Measurements from ENCODE around the gene ZNHIT6. TPM values are rescaled to one million over a fixed set of nuclear protein-coding genes. Genes with fewer than 3 reads are reported as not detected.

The ZNHIT6 gene
- total RNA-seq, 1 donor from 2014 or later, result 9.4 TPM

DNA sequence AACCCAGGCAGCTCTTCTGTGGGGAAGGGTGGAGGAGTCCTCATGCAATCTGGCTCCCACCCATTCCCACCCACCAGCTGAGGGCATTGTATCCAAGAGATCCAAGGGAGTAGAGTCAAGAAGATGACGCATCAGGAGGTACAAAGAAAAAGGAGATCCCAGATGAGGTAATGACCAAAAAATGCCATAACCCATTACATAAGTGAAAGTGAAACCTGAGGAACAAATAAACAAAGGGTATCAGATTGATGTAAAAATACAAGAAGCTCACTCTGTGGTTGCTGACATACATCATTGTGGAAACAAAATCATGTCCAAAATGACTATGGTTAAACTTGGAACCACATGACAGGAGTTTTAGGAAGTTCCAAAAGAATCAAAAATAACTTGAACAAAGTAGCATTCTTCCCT, 85.2 kb downstream of the ZNHIT6 start:
- DNase-seq (ENCODE audit: low read depth in 2 of 2), result no peak

DNA sequence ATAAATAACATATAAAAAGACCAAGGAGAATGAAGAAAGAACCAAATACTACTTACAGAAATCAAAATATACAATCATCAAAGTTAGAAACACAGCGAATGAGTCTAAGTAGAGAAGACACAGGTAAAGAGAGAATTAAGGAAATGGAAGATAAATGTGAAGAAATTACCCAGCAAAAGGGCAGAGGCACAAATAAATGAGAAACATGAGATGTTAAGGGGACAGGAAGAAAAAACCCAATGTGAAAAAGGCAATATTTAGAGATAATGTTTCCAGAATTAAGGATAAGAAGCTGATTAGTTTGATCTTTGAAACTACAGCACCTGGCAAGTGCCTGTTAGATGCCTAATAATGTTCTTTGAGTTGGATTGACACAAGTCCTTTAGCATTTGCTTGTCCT, 86.8 kb downstream of the ZNHIT6 start:
- no peak for DNase-seq (ENCODE audit: low read depth in 2 of 2)

DNA sequence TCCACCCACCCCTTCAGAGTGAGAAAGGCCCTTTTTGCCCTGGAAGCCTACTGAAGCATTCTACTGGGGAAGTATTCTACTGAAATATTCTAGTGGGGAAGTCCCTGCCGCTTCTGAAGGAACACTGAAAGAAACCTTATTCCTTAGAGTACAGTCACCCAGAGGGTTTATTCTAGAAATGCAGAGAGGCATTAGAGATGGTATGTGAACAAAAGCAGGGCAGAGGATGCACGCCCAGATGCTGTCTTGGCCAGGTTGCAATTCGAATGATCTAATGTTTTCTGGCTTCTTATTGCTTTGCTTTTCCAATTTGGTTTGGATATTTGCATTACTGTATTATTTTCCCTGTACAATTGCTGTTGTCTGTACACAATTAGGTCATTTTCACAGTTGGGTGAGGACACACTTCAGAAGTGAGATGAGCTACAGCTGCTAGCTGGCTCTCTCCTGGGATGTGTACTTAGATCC, 90.6 kb downstream of the ZNHIT6 start:
- DNase-seq (ENCODE audit: low read depth in 2 of 2), result no peak

DNA sequence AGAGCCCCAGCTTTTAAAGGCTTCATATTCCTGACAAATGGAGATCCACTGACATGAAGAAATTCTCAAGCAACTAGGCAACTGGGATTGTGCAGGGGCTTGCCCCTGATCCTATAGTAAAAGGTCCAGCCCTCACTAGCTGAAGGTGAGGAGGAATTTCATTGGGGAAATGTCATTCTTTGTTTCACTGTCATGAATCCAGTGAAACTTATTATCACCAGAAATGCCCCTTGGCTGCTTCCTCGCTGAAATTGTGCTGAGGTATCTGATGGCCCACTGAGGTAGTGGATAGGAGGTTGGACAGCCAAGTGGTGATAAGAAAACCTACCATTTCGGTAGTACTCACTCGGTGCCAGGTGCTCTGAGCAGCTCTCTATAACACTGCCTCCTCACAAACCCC, 91.5 kb downstream of the ZNHIT6 start:
- DNase-seq (ENCODE audit: low read depth in 2 of 2), result no peak

DNA sequence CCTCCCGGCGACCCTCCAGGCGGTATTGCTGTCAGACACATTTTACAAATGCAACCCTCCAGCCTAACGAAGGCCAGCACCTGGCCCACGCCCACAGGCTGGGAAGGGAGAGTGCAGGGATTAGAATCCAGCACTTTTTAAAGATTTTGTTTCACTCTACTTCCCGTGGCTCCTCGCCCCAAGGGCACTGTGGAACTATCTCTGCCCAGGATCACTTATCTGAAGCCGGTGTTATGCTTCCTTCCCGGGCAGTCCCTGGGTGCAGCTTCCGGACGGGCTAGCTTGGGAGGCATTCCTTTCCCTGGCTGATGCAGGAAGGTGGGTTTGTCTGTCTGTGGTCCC, 91.9 kb downstream of the ZNHIT6 start:
- no peak for DNase-seq (ENCODE audit: low read depth in 2 of 2)

DNA sequence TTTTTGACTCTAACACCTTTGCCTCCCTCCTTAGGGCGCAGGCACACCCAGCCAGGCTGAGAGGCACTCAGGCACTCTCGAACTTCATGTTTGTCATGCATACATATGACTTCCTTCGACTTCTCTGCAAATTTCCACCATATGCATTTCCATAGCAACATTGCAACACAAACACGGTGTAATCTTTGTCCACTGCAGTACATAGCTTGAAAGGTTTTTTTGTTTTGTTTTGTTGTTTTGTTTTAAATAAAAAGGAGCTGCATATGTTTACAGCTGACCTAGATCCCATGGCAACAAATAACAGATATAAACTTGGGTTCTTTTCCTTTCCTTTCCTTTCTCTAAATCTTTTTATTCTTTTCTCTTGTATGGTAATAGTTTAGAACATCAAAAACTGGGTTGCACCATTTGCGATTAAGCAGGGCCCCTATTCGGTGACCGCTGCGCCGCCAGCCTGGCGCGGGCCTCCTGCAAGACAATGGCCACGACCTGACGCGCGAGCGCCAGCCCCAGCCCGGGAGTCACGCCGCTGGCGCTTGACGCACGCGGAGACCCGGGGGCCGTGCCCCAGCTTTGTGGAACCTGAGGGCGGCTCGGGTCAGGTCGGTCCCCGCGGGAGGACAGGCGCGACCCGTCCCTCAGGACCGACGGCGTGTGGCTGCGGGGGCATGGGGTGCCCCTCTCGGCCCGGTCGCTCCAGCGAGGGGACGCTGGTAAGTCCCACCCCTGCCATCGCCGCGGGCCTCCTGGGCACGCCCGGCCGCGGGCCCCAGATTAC, 92.5 kb downstream of the ZNHIT6 start:
- peak in 1 of 2 donors; percentile 22 for DNase-seq (ENCODE audit: low read depth in 2 of 2)

DNA sequence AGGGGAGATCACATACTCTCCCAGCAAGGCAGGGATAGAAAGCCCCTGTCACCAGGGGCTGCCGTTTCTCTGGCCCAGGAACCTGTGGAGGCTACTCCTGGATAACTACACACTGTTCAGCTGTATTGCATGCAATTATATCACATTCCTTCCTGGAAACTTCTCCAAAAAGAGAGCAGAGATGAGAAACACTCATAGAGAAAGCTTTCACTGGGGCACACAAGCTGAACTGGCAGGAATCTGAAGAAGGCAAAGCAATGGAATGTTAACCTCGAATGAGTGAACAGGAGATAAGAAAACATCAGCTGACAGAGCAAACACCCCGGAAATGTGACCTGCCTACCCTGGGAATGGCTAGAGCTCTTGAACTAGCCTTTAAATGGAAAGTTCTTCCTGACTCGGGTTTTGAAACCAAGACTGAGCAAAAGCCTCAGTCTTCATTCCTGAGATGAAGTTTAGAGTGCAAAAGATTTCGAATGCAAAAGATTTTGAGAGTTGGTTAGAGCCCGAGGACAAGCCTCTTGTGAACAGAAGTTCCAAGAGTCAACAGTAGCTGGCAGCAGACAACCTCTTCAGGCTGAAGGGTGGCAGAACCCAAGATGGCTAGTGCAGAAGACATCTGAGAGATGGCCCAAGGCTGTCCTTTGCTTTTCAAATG, 95.4 kb downstream of the ZNHIT6 start:
- DNase-seq (ENCODE audit: low read depth in 2 of 2), result peak in 1 of 2 donors; percentile 19

DNA sequence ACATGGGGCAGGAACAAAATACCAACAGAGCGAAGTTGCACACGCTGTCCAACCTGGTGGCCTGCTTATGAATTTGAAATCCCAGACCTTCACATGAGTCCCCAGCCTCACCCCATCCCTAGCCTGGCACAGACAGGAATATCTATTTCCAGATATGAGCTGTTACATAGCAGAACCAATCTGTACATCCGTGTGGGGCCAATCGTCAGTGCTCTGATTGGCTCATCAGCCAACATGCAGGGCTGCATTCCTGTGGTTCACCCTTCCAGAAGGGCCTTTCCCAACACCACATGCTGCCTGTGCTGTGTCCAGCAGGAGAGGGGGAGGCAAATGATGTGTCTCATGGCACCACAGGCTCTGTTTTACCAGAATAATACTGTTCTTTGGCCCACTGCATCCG, 96.4 kb downstream of the ZNHIT6 start:
- peak in 1 of 2 donors; percentile 77 for DNase-seq (ENCODE audit: low read depth in 2 of 2)

DNA sequence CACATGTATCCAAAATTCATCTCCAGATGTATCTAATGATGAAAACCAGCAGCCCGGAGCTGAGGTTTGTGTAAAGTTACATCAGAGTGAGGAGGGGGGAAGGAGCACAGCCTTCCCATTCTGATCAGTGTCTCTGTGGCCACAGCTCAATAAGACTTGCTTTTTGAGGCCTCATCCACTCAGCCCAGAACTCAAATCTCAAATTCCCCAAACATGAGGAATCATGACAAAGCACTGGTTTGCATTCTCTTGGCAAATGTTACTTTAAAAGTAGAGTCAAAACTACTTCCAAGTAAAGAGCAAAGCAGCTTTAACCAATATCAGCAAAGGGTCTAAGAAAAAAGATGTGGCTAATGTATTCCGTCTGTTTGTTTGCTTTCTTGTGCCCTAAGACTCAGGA, 96.8 kb downstream of the ZNHIT6 start:
- DNase-seq (ENCODE audit: low read depth in 2 of 2), result no peak

DNA sequence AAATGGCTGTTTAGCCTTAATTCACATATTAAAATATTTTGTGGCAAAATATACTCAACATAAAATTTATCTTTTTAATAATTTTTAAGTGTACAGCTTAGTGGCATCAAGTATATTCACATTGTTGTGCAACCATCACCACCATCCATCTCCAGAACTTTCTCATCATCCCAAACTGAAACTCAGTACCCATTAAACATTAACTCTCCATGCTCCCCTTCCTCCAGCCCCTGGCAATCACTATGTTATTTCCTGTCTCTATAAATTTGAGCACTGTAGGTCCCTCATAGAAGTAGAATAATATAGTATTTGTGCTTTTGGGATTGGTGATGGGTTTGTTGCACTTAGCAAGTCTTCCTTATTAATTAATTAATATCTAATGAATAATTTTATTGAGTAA, 98.3 kb downstream of the ZNHIT6 start:
- DNase-seq (ENCODE audit: low read depth in 2 of 2), result no peak

DNA sequence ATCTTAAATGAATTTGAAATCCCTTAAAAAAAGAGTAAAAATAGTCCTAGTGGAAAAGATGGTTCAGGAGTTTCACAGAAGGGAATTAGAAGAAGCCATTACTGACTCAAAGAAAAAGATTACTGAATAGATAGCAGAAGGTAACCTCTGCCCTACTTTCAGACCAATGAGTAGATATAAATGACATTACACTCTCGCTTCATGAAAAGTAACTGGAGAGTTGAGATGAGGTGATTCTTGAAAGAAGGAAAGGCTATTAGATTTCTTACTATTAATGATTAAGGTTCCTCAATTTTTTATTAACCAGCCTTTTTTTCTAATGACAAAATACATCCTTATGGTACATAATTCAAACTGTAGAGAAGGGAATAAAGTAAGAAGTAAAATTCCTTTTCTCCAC, 99.4 kb downstream of the ZNHIT6 start:
- DNase-seq (ENCODE audit: low read depth in 2 of 2), result no peak

DNA sequence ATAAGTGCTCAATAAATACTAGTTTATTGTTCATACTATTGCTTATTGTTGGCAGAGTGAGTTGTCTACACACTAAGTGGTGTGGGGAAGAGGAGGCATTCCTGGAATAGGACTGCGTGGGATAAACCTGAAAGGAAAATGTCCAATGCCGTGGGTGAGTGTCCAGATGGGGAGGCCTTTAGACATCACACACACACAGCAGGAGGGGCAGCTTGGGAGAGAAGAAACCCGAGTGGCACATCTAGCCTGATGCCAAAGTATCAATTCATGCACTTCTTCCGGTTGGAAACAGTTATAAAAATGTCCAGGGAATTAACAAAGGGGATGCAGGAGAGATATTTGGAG, 100.3 kb downstream of the ZNHIT6 start:
- DNase-seq (ENCODE audit: low read depth in 2 of 2), result no peak

DNA sequence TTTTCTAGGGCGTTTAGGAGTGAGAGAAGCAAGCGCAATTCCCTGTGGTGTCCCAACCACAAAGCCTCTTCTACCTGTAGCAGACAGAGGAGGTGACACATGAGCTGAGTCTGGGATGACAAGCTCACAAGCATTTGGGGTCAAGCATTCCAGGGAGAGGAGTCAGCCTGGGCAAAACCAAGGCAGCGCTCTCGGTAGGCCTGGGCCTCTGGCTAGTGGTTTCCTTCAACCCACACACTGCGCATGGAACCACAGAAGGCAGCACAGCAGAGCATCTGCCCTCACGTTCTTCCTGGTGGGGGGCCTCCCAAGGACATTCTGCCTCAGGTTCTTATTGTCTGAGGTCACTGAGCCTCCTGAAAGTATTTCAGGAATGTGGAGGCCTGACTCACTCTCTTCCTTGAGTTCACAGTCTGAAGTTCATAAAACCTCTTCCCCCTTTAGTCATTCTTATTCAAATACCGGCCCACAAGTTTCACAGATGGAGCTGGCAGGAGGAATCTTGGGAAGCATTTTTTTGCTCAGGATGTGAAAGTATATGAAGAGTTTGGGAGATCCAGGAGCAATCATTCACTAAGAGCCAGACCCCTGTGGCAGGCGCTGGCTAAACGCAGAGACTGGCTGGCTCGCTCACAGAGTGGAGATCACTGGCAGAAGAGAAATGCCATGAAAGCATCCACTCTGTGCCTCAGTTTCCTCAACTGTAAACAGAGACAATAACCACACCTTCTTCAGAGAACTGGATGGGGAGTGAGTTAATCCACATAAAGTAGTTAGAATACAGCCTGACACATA, 100.9 kb downstream of the ZNHIT6 start:
- peak in 1 of 2 donors; percentile 83 for DNase-seq (ENCODE audit: low read depth in 2 of 2)

DNA sequence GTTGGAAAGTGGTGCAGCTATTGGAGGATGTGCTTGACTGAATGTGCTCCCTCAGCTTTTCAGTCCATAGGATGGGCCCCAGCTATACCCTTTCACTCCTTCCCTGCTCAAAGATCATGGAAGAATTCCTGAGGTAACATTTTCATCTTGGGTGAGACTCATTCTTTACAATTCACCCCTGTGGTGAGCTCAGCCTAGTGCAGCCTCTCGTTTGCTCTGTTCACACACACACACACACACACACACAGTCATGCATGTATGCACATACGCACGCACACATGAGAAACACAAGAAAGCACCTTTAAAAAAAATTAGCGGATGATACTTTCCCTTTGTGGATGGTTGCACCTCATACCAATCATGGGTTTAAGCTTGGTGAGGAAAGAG, 101.8 kb downstream of the ZNHIT6 start:
- no peak for DNase-seq (ENCODE audit: low read depth in 2 of 2)

DNA sequence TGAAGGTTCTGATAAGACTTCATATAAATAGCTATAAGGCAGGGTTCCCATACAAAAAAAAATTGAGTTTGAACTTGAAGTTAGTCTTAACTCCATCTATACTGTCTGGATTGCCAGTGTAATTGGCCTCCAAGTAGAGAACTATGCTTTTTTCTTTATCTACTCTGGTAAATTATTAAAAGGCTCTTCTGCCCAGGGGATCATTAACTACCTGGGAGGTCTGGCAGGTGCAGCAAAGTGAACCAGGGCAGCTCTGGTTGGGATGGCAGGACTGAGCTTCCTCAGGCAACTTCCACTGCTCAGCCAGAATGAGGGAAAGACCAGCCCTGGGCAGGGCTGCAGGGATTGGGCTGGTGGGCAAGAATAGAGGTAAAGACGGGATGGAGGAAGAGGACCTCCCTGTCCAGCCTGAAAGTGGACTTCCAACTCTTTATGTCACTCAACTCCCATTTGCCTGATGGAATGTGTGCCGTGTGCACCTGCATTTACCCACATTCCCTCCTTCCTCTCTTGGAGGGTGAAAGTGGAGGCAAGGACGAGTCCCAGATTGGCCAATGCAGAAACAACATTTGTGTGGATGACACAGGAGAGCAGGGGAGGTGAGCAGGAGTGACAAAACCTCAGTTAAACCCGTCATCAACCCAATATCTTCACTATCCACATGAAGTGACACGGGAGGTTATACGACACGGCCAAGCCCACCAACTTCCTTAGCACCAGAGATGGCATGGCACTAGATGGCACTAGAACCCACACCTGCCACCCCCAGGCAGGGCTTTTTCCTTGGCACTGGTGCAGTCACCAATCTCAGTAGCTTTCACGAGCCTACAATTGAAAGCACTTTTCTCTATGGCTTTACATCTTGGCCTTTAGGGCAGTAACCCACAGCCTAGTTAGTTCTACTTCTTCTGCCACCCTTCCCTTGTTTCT, 102.5 kb downstream of the ZNHIT6 start:
- DNase-seq (ENCODE audit: low read depth in 2 of 2), result no peak

DNA sequence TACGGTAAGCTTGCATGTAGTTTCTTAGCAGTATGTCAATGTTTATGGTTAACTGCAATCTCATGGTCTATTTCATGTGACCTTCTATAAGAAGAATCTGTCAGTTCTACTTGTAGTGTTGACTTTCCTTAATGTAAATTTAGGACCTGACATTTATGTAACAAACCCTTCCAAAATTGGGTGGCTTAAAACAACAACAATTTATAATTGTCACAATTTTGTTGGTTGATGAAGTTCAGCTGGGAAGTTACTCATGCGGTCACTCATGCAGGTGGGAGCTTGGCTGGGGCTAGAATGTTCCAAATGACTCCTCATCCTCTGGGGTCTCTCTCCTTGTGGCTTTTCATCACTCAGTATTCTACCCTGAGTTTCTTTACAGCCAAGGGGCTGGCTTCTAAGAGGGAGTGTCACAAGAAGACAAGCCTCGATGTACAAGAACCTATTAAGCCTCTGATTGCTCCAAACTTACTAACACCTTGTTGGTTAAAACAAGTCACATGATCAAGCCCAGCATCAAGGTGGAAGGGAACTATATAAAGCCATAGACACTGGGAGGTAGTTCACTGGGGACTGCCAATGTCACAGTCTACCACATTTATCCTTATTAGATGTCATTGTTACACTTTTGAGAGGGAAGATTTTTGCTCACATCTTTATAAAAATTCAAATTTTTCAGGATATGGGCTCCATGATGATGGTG, 103.8 kb downstream of the ZNHIT6 start:
- DNase-seq (ENCODE audit: low read depth in 2 of 2), result no peak

DNA sequence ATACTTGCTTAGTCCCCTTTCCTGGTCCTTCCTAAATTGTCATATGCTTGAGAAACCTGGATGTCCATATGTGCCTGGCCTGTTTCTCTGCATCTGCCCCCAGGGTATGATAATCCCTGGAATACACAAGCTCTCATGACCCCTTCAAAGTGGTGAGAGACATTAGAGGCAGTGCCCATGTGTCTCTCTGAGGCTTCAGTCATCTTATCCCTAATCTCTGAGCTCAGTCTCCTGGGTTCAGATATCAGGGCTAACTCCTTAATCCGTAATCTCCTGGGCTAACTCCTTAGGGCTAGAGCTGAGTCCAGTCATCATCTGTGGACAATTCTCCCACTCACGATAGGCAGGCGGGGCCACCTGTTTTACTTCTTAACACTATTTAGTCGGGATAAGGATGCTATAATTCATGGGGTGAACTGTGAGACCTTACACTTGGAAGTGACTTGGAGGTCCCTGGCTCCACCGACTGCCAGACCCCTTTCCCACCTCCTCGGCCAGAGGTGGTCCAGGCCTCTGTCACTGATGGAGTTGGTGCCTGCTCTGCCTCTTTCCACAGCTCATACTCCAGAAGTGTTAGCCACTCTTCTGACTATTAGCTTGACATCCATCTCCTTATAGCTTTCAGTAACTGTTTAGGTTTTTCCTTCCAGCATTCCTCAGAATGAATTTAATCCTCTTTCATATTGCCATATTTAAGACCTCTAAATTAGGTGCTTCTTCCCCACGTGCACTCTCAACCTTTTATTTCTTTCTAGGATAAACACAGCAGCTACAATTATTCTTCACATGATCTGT, 105.0 kb downstream of the ZNHIT6 start:
- DNase-seq (ENCODE audit: low read depth in 2 of 2), result no peak

DNA sequence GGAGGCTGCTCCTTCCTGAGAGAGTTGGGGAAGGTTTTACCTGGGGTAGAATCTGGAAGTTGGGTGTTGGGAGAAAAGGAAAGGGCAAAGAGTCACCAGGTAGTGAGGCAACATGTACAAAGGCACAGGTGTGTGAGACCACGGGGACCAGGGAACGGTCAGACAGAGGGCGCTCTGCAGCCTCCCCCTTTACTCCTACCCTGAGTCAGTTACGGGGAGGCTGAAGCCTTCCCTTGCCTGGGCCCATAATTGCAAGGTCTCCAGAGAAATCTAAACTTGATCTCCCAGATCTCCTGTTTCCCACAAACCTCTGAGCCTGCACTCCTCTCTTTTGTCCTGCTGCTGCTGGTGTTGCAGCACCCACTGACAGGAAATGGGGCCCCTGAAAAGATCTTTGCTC, 105.7 kb downstream of the ZNHIT6 start:
- DNase-seq (ENCODE audit: low read depth in 2 of 2), result no peak

DNA sequence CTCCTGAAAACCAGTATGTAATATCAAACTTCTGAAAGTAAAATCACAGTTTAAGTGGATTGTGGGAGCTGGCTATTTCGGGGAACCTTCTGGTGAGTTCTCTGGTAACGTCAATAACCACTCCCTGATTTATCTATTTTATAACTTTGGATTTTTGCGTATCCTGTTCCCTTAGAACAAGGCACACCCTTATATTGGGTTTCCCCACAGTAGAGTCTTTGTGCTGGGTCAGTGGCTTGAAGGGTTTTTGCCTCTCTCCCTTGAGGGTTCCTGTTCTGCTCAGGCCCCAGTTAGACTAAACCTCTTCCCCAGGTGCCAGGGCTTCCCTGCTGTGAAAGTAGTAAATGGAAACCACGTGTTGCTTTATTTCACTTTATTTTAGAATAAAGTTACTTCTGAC, 106.3 kb downstream of the ZNHIT6 start:
- DNase-seq (ENCODE audit: low read depth in 2 of 2), result no peak

DNA sequence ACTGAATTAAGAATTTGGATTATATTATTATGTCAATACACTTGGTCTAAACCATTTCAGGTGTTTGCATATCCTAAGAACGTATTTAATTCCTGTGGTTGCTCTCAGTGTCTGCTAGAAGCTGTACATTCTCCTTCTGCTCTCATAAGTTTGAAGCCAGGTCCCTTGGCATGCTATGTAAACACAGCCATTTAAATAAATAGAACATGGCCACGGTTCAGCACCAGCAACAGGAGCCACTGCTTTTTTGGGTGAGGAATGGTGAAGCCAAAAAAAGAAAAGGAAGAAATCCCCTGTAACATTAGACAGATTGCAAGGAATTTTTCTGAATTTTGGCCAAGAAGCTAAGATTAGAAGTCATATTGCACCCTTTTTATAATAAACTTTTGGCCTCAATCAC, 108.6 kb downstream of the ZNHIT6 start:
- no peak for DNase-seq (ENCODE audit: low read depth in 2 of 2)

All from dermis microvascular lymphatic vessel endothelial cell (primary cell).